Lower leg skin (tissue), 4 donors: ENCODE data around the gene DAAM2. TPM values are rescaled to one million over a fixed set of nuclear protein-coding genes. Genes with fewer than 3 reads are reported as not detected.

ENCODE experiments used
- DNase-seq, 2 donors: peaks; one replicate each; pipeline ENCODE4 v3.0.0-alpha.2; 2019; ENCODE audit warnings: low spot score in 2 of 2
- H3K4me3 ChIP-seq: fragments of 200-600 bp; sonication (generic); 2 replicates; pipeline ENCODE4 v1.5.1; 2017; ENCODE audit warnings: mild to moderate bottlenecking, low read depth; ENCODE audit not compliant: poor library complexity, severe bottlenecking
- CTCF ChIP-seq, 3 donors: fragments of 450-650 bp; IDR thresholded peaks; one replicate each; pipeline ENCODE4 v1.5.1; 2016; ENCODE audit warnings: antibody characterized with exemption in 3 of 3, mild to moderate bottlenecking in 3 of 3, moderate library complexity in 2 of 3
- POLR2A ChIP-seq, 2 donors: fragments of 450-650 bp; IDR thresholded peaks; one replicate each; pipeline ENCODE4 v1.6.1; 2016 to 2017; ENCODE audit warnings: antibody characterized with exemption in 2 of 2, mild to moderate bottlenecking in 1 of 2, moderate library complexity in 1 of 2
- WGBS, 2 donors: methylation state at CpG; one replicate each; pipeline ENCODE4 v1.1.5; 2018; 5-methylcytosine and 5-hydroxymethylcytosine counted together
- intact Hi-C: fragments of 100-400 bp; cut with DNase I; formaldehyde crosslinking; loops from one replicate; pipeline ENCODE4 v1.15.0; 2023; ENCODE audit warnings: low total_unique reads
- total RNA-seq, 4 donors: library from RNA; depleted of rRNA; stranded (reverse); fragments of >200 nt; gene quantifications; one replicate each; pipeline ENCODE4 v1.1.0, GENCODE V29; 2016

DAAM2 gene
- total RNA-seq, 4 donors from 2014 or later, result 5.6 to 16.9 (median 8.1) TPM

DNA sequence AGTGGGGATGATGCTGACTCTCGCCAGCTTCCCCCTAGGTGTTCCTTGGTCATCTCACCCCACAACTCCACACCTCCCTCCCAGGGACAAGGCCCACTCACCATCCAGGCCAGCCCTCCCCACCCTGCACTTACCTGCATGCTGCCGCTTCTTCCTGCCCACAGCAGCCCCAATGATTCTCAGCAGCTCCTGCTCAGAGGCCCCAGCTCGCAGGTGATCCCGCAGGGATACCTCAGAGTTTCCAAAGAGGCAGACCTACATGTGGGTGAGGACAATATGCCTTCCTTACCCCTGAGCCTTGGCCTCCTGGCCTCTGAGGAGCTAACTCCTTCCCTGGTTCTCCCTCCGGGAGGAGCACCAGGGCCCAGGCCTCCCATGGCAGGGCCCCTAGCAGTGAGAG, 117.5 kb downstream of the DAAM2 start:
- intact Hi-C loops, result no loop called here
- DNase-seq, result peak in 1 of 2 donors; percentile 76
- no peak for TF ChIP-seq POLR2A (IDR thresholded peaks at IDR 0.05)
- no peak for TF ChIP-seq CTCF (IDR thresholded peaks at IDR 0.05)
- no peak overlapping the region for H3K4me3 ChIP-seq
- WGBS, 2 donors, result 97% methylated on average over 5 of the region's 5 CpGs

DNA sequence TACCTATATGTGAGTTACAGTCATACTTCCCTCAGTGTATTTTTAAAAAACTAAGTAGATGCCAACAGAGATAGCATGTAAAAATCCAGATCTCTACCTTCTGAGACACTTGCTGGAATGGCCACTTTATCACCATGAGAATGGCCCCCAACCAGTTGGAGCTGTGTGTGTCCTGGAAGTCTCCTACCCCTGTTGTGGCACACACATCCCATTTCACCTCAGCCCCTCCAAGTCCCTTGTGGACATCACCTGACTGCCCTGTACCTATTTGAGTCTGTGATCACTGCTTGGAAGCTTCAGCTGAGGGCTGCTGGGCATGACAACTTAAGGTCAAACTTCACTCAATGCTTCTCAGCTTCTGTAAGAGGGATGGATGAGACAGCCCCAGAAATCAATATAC, 118.0 kb downstream of the DAAM2 start:
- H3K4me3 ChIP-seq, result no peak overlapping the region
- peak in 1 of 2 donors; percentile 68 for DNase-seq
- TF ChIP-seq POLR2A (IDR thresholded peaks at IDR 0.05) (no peak), CTCF (IDR thresholded peaks at IDR 0.05) (no peak)
- intact Hi-C loops, result no loop called here

DNA sequence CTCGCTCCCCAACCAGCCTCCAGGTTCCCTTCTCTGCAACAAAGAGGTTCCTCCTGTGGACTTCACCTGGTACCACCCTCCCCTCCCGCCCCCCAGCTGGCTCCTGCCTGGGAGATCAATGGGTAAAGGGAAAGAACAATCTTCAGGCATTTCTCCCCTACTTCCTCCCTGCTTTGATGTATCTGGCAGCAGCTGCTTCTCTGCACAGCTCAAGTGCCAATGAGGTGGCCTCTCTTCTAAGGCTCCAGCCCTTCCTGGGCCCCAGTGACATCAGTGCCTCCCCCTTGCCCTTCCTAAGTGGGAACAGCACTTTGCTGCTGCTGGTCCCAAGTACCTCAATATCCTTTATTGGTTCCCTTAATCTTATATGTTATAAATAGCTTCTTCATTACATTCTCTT, 118.6 kb downstream of the DAAM2 start:
- TF ChIP-seq CTCF (IDR thresholded peaks at IDR 0.05) (no peak), POLR2A (IDR thresholded peaks at IDR 0.05) (no peak)
- DNase-seq, result no peak
- intact Hi-C loops, result no loop called here
- WGBS, 2 donors, result 84 to 90% methylated on average over 2 of the region's 2 CpGs
- H3K4me3 ChIP-seq, result no peak overlapping the region

- DNase-seq, result no peak
- no peak overlapping the region for H3K4me3 ChIP-seq
- no peak for TF ChIP-seq CTCF (IDR thresholded peaks at IDR 0.05)
- TF ChIP-seq POLR2A (IDR thresholded peaks at IDR 0.05), result no peak
- WGBS, 2 donors, result 92 to 95% methylated on average over 10 of the region's 10 CpGs
- intact Hi-C loops, result no loop called here
Measured at GRCh38 chr6:39911513-39912125, 119.4 kb downstream of the DAAM2 start.

DNA sequence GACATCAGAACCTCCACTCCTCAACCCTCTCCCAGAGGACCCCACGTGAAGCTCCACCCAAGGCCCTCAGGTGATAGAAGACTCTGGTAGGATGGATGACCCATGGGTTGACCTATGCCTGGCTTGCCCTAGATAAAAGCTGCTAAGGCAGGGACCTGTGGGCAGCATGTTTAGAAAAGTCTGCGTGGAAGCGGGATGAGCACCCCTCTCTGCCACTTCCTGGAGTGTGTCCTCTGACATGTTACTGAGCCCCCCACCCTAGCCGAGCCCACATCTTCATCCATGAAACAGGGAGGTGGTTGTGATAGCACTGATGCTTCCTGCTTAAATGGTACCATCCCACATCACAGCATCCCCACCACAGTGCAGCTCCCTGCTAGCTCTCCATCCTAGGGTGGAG, 120.3 kb downstream of the DAAM2 start:
- intact Hi-C loops, result no loop called here
- TF ChIP-seq CTCF (IDR thresholded peaks at IDR 0.05) (no peak), POLR2A (IDR thresholded peaks at IDR 0.05) (no peak)
- 91 to 93% methylated on average over 4 of the region's 4 CpGs for WGBS, 2 donors
- DNase-seq, result no peak
- no peak overlapping the region for H3K4me3 ChIP-seq

DNA sequence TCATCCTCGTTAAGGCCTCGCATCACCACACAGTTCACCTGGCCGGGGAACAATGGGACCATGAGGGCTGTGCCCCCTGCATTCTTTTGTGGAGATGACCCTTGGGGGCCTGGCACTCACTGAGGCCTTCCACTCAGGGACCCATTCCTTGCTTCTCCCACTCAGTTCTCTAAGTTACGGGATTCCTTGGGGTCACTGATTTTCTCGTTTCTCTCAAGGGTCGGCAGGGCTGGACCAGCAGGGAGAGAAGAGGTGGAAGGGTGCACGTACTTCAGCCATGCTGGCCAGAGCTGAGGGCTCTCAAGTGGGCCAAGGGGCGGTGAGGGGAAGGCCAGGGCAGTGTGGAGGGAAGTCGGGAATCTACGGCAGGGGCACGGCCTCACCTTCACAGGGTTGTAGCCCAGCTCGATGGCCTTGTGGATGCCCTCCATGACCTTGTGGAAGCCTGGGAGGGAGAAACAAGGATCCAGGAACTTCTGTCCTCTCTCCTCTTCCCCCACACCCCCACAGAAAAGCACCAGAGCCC, 121.3 kb downstream of the DAAM2 start:
- no peak for DNase-seq
- H3K4me3 ChIP-seq, result no peak overlapping the region
- intact Hi-C loops, result no loop called here
- WGBS, 2 donors, result 92 to 97% methylated on average over 12 of the region's 12 CpGs
- TF ChIP-seq POLR2A (IDR thresholded peaks at IDR 0.05) (no peak), CTCF (IDR thresholded peaks at IDR 0.05) (no peak)
